Measurements from ENCODE around the gene BABAM2.

BABAM2 gene

GRCh38 chr2:27897717-27898116 is 7.2 kb downstream of the BABAM2 start:
- Histone ChIP-seq H3K4me2 (ENCODE audit: low read length) (no peak overlapping the region), H3K4me3 (ENCODE audit: low read depth, low read length) (no peak overlapping the region), H3K27ac (no peak overlapping the region), H3K9ac (no peak overlapping the region), H3K27me3 (ENCODE audit: control insufficient read depth, insufficient read depth, low read length) (no peaks in the 10 kb centered on the region), H3K9me3 (ENCODE audit: control insufficient read depth, low read length) (no peaks in the 10 kb centered on the region), H3K4me1 (no peaks in the 10 kb centered on the region), H3K36me3 (ENCODE audit: control insufficient read depth, insufficient read depth, low read length) (no peaks in the 10 kb centered on the region), H3K79me2 (peaks cover 5% of the 10 kb centered on the region), H2AFZ (no peak overlapping the region)
- no peak for TF ChIP-seq CTCF (IDR thresholded peaks at IDR 0.05)

GRCh38 chr2:27901234-27901633 is 10.7 kb downstream of the BABAM2 start:
- Histone ChIP-seq H3K9ac (no peak overlapping the region), H3K9me3 (ENCODE audit: control insufficient read depth, low read length) (no peaks in the 10 kb centered on the region), H3K4me1 (no peaks in the 10 kb centered on the region), H3K4me2 (ENCODE audit: low read length) (no peak overlapping the region), H3K36me3 (ENCODE audit: control insufficient read depth, insufficient read depth, low read length) (no peaks in the 10 kb centered on the region), H3K4me3 (ENCODE audit: low read depth, low read length) (no peak overlapping the region), H3K27me3 (ENCODE audit: control insufficient read depth, insufficient read depth, low read length) (no peaks in the 10 kb centered on the region), H2AFZ (no peak overlapping the region), H3K79me2 (peaks cover 4% of the 10 kb centered on the region), H3K27ac (no peak overlapping the region)
- no peak for TF ChIP-seq CTCF (IDR thresholded peaks at IDR 0.05)

GRCh38 chr2:27902098-27902497 is 11.6 kb downstream of the BABAM2 start:
- TF ChIP-seq CTCF (IDR thresholded peaks at IDR 0.05): no peak
- H3K36me3 ChIP-seq (ENCODE audit: control insufficient read depth, insufficient read depth, low read length): no peaks in the 10 kb centered on the region
- no peaks in the 10 kb centered on the region for H3K4me1 ChIP-seq
- no peaks in the 10 kb centered on the region for H3K9me3 ChIP-seq (ENCODE audit: control insufficient read depth, low read length)
- no peak overlapping the region for H3K4me3 ChIP-seq (ENCODE audit: low read depth, low read length)
- H3K9ac ChIP-seq: no peak overlapping the region
- H3K27ac ChIP-seq: no peak overlapping the region
- no peaks in the 10 kb centered on the region for H3K27me3 ChIP-seq (ENCODE audit: control insufficient read depth, insufficient read depth, low read length)
- H3K79me2 ChIP-seq: peaks cover 2% of the 10 kb centered on the region
- no peak overlapping the region for H3K4me2 ChIP-seq (ENCODE audit: low read length)
- no peak overlapping the region for H2AFZ ChIP-seq

GRCh38 chr2:27903018-27903417 is 12.5 kb downstream of the BABAM2 start:
- Histone ChIP-seq H3K27me3 (ENCODE audit: control insufficient read depth, insufficient read depth, low read length) (no peaks in the 10 kb centered on the region), H3K4me1 (no peaks in the 10 kb centered on the region), H3K27ac (no peak overlapping the region), H3K4me3 (ENCODE audit: low read depth, low read length) (no peak overlapping the region), H3K79me2 (peaks cover 2% of the 10 kb centered on the region), H3K9me3 (ENCODE audit: control insufficient read depth, low read length) (no peaks in the 10 kb centered on the region), H2AFZ (no peak overlapping the region), H3K36me3 (ENCODE audit: control insufficient read depth, insufficient read depth, low read length) (no peaks in the 10 kb centered on the region), H3K4me2 (ENCODE audit: low read length) (no peak overlapping the region), H3K9ac (no peak overlapping the region)
- TF ChIP-seq CTCF (IDR thresholded peaks at IDR 0.05): no peak

- Histone ChIP-seq H3K4me2 (ENCODE audit: low read length) (no peak overlapping the region), H2AFZ (no peak overlapping the region), H3K36me3 (ENCODE audit: control insufficient read depth, insufficient read depth, low read length) (no peaks in the 10 kb centered on the region), H3K9me3 (ENCODE audit: control insufficient read depth, low read length) (no peaks in the 10 kb centered on the region), H3K4me3 (ENCODE audit: low read depth, low read length) (no peak overlapping the region), H3K27ac (no peak overlapping the region), H3K4me1 (no peaks in the 10 kb centered on the region), H3K9ac (no peak overlapping the region), H3K79me2 (peaks cover 2% of the 10 kb centered on the region), H3K27me3 (ENCODE audit: control insufficient read depth, insufficient read depth, low read length) (no peaks in the 10 kb centered on the region)
- no peak for TF ChIP-seq CTCF (IDR thresholded peaks at IDR 0.05)
These were observed 13.3 kb downstream of the BABAM2 start for GRCh38 chr2:27903649-27904404.

Data from parathyroid adenoma (tissue), 2 donors.